NOMO-1 treated with dmso at 0.1 percent for 144 hours (cell line): ENCODE data around the gene CMTM4.
"Not testable (repeated sequence)": the region's sequence is repeated elsewhere in the genome, so short reads cannot be mapped to it uniquely, and the experiment has no call there.

ENCODE experiments used
- DNase-seq: peaks from one replicate; lab custom pipeline; 2025; ENCODE audit not compliant: unreplicated experiment; lab: John Stamatoyannopoulos, UW

Gene CMTM4

GRCh38 chr16:66617728-66618127 lies 78.8 kb downstream of the CMTM4 start:
- DNase-seq, result no peak

GRCh38 chr16:66617010-66617434 lies 79.5 kb downstream of the CMTM4 start:
- DNase-seq, result no peak

GRCh38 chr16:66616592-66616991 lies 80.0 kb downstream of the CMTM4 start:
- DNase-seq, result no peak

GRCh38 chr16:66616169-66616568 lies 80.4 kb downstream of the CMTM4 start:
- DNase-seq, result no peak

- no peak for DNase-seq
Observed at GRCh38 chr16:66614161-66614802, 82.3 kb downstream of the CMTM4 start.

- no peak for DNase-seq
Observed at GRCh38 chr16:66612422-66612821, 84.1 kb downstream of the CMTM4 start.

GRCh38 chr16:66611911-66612310 lies 84.6 kb downstream of the CMTM4 start:
- DNase-seq, result not testable (repeated sequence)

GRCh38 chr16:66610111-66610820 lies 86.3 kb downstream of the CMTM4 start:
- no peak for DNase-seq

GRCh38 chr16:66609139-66609510 lies 87.4 kb downstream of the CMTM4 start:
- DNase-seq, result no peak

GRCh38 chr16:66608241-66609138 lies 88.1 kb downstream of the CMTM4 start:
- peak; percentile 71 for DNase-seq

- peak; percentile 3 for DNase-seq
Observed at GRCh38 chr16:66605979-66606751, 90.4 kb downstream of the CMTM4 start.

GRCh38 chr16:66605177-66605978 lies 91.2 kb downstream of the CMTM4 start:
- no peak for DNase-seq

GRCh38 chr16:66604376-66605176 lies 92.0 kb downstream of the CMTM4 start, which contains the start of gene CMTM3:
CMTM3 (plus strand) TSS chr16:66604704; CDS start chr16:66604806, 102 bp downstream.
- DNase-seq, result peak; percentile 47

- peak; percentile 55 for DNase-seq
Observed at GRCh38 chr16:66603537-66604375, 92.8 kb downstream of the CMTM4 start.

GRCh38 chr16:66601471-66601870 lies 95.1 kb downstream of the CMTM4 start:
- DNase-seq, result no peak

- DNase-seq, result no peak
Observed at GRCh38 chr16:66600477-66600876, 96.1 kb downstream of the CMTM4 start.

GRCh38 chr16:66599726-66600125 lies 96.8 kb downstream of the CMTM4 start:
- no peak for DNase-seq

- DNase-seq, result no peak
Observed at GRCh38 chr16:66598111-66598510, 98.4 kb downstream of the CMTM4 start.
